Right lobe of liver (tissue), 6 donors: Measurements from ENCODE around the gene SLC38A2. TPM values are rescaled to one million over a fixed set of nuclear protein-coding genes. Genes with fewer than 3 reads are reported as not detected.
A peak's percentile ranks its signal among the peaks of the same experiment; 100 is the strongest.

Experiments used
- ATAC-seq, 4 donors: fragments of 200-7000 bp; cut with Tn5 transposase; one replicate each; pipeline ENCODE4 v1.9.1; 2020; ENCODE audit warnings: mild to moderate bottlenecking in 4 of 4, moderate library complexity in 4 of 4
- DNase-seq, 3 donors: peaks; one replicate each; pipeline ENCODE4 v3.0.0-alpha.2; 2020
- H3K27ac ChIP-seq, 3 donors: fragments of 200-600 bp; one replicate each; pipeline ENCODE4 v1.8.0; 2022
- H3K27me3 ChIP-seq, 2 donors: fragments of 200-600 bp; one replicate each; pipeline ENCODE4 v1.8.0; 2022
- H3K36me3 ChIP-seq, 4 donors: fragments of 200-600 bp; sonication (generic) in 1 of 4; one replicate each; pipeline versions ENCODE4 v1.5.1 to v1.8.0; 2017 to 2022; ENCODE audit warnings: control low read depth in 1 of 4
- H3K4me1 ChIP-seq, 4 donors: fragments of 200-600 bp; sonication (generic) in 1 of 4; one replicate each; pipeline versions ENCODE4 v1.5.1 to v1.8.0; 2017 to 2022; ENCODE audit warnings: control low read depth in 1 of 4
- H3K4me3 ChIP-seq, 3 donors: fragments of 200-600 bp; one replicate each; pipeline ENCODE4 v1.8.0; 2022
- H3K9me3 ChIP-seq, 4 donors: fragments of 200-600 bp; sonication (generic) in 1 of 4; one replicate each; pipeline versions ENCODE4 v1.5.1 to v1.8.0; 2017 to 2022; ENCODE audit warnings: control low read depth in 1 of 4
- CTCF ChIP-seq, 4 donors: fragments of 200-600 bp in 3 of 4; fragments of 450-650 bp in 1 of 4; IDR thresholded peaks; one replicate each; pipeline versions ENCODE4 v1.5.1 to v1.8.0; 2016 to 2022; ENCODE audit warnings: antibody characterized with exemption in 4 of 4, mild to moderate bottlenecking in 2 of 4
- POLR2A ChIP-seq: fragments of 450-650 bp; IDR thresholded peaks from one replicate; pipeline ENCODE4 v1.6.1; 2017; ENCODE audit warnings: antibody characterized with exemption, mild to moderate bottlenecking
- WGBS: methylation state at CpG from one replicate; pipeline ENCODE4 v1.1.6; 2018; ENCODE audit warnings: low coverage, low lambda C conversion rate; ENCODE audit not compliant: insufficient coverage; ENCODE audit errors: missing lambda C conversion rate; 5-methylcytosine and 5-hydroxymethylcytosine counted together
- intact Hi-C, 2 donors: fragments of 100-400 bp; cut with DNase I; formaldehyde crosslinking; loops; one replicate each; pipeline versions ENCODE4 v1.11.2 to v1.14.1; 2022
- total RNA-seq, 6 experiments: library from RNA; depleted of rRNA in 2 of 6; stranded (reverse); fragments of >200 nt in 2 of 6; fragmentation: NEBNext Ultra II Directional in 3 of 6; extraction: Animal tissue kit (Norgen Biotek cat#: 25700) in 3 of 6; gene quantifications; one replicate each; pipeline versions ENCODE4 v1.1.0 to v1.2.4, GENCODE V29; 2016 to 2023
- donor health status: DM: no; HTN: yes; CAD: no.
- donor health status: DM: no; HTN: no; CAD: no.
- donor health status: DM: no; HTN: no; CAD: no.
- donor health status: DM: no; HTN: yes; CAD: no.
- donor health status: DM: no; HTN: yes; CAD: no.

Gene SLC38A2
- total RNA-seq, 6 experiments from 2014 or later = 77.0 to 463 (median 290) TPM

DNA sequence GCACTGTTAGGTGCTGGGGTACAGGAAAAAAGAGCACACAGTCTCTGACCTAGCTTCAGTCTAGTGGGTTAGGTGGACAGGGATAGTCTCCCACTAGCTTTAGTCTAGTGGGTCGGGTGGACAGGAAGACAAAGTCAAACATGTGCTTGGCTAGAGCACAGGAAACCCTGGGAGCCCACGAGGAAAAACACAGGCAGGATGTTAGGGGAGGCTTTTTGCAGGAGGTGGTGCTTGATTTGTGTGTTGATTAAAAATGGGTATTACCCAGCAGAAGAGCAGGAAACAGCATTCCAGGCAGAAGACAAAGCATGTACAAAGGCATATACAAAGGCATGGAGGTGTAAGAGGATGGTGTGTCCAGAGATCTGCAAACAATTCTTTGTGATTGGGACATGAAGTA lies 23.3 kb downstream of the SLC38A2 start:
- intact Hi-C loops = no loop called here
- no peak for TF ChIP-seq CTCF (IDR thresholded peaks at IDR 0.05)
- no peak for TF ChIP-seq POLR2A
- WGBS = 33% methylated on average over 2 of the region's 2 CpGs

DNA sequence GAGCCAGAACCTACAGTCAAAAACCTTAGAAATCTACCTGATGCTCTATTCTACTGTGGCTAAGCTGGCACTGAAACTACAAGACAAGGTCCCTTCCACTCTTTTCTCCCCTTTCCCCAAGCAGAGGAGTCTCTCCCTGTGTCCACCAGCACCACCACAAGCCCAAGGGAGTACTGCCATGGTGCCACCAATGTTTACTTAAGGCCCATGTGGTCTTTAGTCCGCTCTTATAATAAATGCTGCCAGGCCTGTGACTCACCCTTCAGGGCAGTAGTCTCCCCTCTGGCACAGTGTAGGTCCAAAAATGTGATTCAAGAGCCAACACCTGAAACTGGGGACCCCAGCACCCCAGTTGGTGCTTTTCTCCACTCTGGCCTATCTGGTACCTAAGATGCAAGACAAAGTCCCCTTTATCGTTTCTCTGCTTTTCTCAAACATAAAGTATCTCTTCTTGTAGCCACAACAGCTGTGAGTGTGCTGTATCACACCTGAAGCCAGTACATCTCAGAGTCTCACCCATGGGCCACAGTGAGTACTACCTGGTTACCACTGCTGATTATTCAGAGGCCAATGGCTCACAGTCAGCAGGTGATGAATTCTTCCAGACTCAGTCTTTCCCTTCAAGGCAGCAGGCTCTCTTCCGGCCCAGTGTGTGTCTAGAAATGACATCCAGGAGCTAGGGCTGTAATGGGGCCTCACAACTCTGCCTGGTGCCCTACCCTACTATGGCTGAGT lies 29.3 kb downstream of the SLC38A2 start:
- H3K9me3 ChIP-seq = no peaks in the 10 kb centered on the region
- ATAC-seq (peak in 3 of 4 donors; percentile 10 to 75 (median 46)), DNase-seq (no peak)
- WGBS = 70% methylated on average over 2 of the region's 3 CpGs
- H3K36me3 ChIP-seq = no peaks in the 10 kb centered on the region
- TF ChIP-seq POLR2A = no peak
- TF ChIP-seq CTCF (IDR thresholded peaks at IDR 0.05) = no peak
- intact Hi-C loops = no loop called here
- H3K4me1 ChIP-seq = no peaks in the 10 kb centered on the region
- H3K4me3 ChIP-seq = no peak overlapping the region
- no peak overlapping the region for H3K27ac ChIP-seq
- H3K27me3 ChIP-seq = no peaks in the 10 kb centered on the region

More for the DNA sequence above, 23.3 kb downstream of the SLC38A2 start:
- Histone ChIP-seq H3K4me1 (no peaks in the 10 kb centered on the region), H3K36me3 (no peaks in the 10 kb centered on the region), H3K4me3 (no peak overlapping the region), H3K27ac (no peak overlapping the region), H3K27me3 (no peaks in the 10 kb centered on the region), H3K9me3 (no peaks in the 10 kb centered on the region)
- ATAC-seq = no peak
- DNase-seq = no peak

- Histone ChIP-seq H3K27me3 (no peaks in the 10 kb centered on the region), H3K4me1 (no peaks in the 10 kb centered on the region), H3K27ac (no peak overlapping the region), H3K4me3 (no peak overlapping the region), H3K9me3 (no peaks in the 10 kb centered on the region), H3K36me3 (no peaks in the 10 kb centered on the region)
- WGBS = 24% methylated on average over 3 of the region's 3 CpGs
- no peak for DNase-seq
- peak; percentile 86 to 93 (median 88) for ATAC-seq
- intact Hi-C loops = no loop called here
- TF ChIP-seq CTCF (IDR thresholded peaks at IDR 0.05) (peak; percentile 62 to 73 (median 65)), POLR2A (no peak)
Observed at GRCh38 chr12:46342562-46343033, 30.0 kb downstream of the SLC38A2 start.

DNA sequence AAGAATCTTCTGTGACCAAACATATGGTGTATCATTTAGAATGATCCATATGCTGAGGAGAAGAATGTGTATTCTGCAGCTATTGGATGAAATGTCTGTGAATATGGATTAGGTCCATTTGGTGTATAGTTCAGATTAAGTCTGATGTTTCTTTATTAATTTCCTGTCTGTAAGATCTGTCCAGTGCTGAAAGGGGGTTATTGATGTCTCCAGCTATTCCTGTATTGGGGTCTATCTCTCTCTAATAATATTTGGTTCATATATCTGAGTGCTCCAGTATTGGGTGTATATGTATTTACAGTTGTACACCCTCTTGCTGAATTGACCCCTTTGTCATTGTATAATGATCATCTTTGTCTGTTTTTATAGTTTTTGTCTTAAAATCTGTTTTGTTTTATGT lies 33.5 kb downstream of the SLC38A2 start:
- Histone ChIP-seq H3K9me3 (no peaks in the 10 kb centered on the region), H3K4me1 (no peaks in the 10 kb centered on the region), H3K36me3 (no peaks in the 10 kb centered on the region), H3K27me3 (no peaks in the 10 kb centered on the region), H3K27ac (no peak overlapping the region), H3K4me3 (no peak overlapping the region)
- DNase-seq (no peak), ATAC-seq (no peak)
- TF ChIP-seq POLR2A (no peak), CTCF (IDR thresholded peaks at IDR 0.05) (no peak)
- intact Hi-C loops = no loop called here
